ENCODE measurements around the gene UNC80. TPM values are rescaled to one million over a fixed set of nuclear protein-coding genes. Genes with fewer than 3 reads are reported as not detected.

Gene UNC80
- total RNA-seq, 1 experiment from 2014 or later: not detected

DNA sequence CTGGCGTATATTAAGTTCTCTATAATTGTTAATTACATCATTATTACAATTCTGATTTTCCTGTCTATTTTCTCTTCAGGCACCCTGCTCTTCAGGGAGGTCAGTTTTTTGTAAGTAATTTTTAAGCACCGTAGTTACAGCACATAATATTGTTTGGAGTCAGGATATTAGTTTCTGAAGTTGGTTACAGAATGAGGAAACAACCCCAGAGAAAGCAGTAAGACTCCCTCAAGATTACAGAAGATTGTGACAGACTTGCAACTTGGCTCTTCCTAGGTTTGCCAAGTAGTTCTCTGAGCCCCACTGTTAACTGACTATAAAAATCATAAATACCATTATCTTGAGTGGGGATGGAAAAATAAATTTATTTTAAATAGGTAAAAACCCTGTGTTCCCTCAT is 231.7 kb downstream of the UNC80 start:
- no peak for DNase-seq (ENCODE audit: extremely low read depth, low read depth)

DNA sequence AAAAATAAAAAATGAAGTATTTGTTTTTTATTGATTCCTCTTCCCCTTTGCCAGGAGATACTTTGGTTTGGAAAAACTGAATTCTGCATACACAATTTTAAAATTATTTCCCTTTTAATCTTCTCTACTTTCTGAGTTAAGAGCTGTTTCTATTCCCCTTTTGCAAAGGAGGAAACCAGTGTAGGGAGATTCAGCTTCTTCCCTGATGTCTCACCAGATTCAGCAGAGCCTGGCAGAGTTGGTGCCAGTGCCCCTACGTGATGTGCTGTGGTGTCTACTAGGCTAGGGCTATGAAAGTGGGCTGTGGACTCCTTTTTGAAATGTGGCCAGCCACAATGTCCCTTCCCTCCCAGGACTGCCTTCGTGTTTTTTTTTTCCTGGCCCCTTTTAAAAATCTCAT is 233.2 kb downstream of the UNC80 start:
- DNase-seq (ENCODE audit: extremely low read depth, low read depth): no peak

DNA sequence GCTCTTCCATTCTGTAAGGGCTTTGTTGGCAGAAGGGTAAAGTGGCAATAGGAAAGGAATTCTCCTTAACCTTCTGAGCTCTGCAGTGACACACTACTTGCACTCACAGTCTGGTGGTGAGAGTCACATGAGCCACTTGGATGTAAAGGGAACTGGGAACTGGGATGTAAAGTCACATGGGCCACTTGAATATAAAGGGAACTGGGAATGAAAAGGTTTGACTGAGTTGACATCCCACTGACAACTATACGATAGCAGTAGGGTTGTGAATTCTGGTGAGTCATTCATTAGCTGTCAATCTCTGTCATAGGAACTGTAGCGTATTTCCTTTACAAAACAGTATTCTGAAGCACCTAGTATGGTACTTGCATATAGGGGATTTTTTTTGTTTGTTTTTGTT is 236.3 kb downstream of the UNC80 start:
- no peak for DNase-seq (ENCODE audit: extremely low read depth, low read depth)

DNA sequence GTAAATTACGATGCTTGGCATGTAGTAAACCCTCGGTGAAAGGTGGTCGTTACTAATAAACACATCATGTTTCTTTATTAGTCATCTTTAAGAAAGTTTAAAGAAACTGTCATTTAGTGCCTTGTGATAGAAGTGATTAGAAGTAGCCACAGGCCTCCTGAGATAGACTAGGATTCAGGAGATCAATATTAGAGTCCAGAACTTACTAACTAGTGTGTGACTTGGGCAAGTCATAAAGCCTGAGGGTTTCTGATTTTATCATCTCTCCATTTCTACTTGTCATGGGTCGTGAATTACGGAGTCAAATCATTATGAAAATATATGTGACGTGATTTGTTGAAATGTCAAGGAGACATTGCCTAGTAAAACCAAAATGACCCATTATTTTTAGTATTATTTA is 237.5 kb downstream of the UNC80 start:
- no peak for DNase-seq (ENCODE audit: extremely low read depth, low read depth)

DNA sequence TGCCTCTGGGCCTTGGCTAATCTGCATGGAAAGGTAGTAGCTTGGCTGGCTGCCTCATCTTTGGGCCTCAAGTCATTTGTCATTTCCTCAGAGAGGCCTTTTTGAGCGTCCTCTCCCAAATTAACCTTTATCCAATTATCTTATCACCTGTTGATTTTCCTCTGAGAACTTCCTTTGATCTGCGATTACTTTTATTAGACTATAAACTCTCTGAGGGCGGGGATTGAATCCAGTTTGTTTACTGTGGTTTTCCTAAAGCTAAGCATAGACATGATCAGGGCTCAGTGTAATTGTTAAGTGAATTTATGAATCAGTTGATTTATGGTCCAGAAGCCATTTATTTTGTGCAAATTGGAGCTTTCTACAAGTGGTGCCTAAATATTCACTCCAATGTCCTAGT is 238.3 kb downstream of the UNC80 start:
- no peak for DNase-seq (ENCODE audit: extremely low read depth, low read depth)

DNA sequence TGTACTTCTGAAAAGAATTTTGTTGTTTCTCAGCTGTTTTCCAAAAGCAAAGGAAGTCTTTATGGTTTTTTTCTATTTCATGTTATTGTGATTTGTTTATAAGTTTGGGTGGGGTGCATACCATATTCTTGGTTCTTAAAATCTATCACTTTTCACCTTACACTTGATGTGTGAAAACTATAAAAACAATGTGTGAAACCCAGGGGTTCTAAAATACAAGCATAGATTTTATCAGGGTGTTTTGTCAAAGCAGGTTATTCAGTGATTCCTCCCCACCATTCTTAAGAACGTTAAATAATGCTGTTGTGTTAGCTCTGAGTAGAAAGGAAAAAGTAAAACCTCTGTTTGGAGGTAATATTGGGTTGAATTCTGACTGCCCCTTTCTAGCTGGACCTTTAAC is 248.5 kb downstream of the UNC80 start:
- no peak for DNase-seq (ENCODE audit: extremely low read depth, low read depth)

DNA sequence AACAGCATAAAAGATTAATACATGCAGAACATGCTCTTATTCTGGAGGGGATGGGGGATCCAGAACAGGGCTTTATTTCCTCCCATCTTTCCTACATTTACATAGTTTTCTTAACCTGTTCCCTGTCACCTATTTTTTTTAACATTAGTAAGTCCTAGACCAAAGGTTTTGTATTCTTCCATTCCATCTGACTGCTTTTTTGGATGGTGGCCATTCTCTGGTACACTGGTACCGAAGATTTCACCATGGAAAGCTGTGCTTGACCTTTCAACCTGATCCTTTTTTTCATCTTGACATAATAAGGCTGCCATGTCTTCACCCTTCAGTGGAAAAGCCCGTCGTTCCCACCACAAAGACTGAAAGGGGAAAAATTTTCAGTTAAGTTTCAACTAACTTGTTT is 251.2 kb downstream of the UNC80 start:
- no peak for DNase-seq (ENCODE audit: extremely low read depth, low read depth)

DNA sequence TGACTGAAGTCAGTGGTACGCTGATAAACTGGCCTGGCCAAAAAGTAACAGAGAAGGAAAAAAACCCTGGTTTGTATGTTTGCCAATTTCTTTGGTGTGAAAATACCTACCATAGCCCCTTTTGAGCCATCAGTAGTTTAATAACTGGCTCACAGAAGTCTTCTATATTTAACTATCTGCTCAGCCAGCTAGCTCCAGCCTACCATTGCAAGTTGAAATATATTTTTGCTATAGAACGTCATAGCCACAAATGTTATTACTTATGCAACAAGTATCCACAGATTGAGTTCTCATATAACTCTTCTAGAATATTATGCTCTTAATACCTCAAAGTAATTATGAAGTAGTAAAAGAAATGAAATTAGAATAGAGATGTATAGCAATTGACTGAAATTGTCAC is 256.0 kb downstream of the UNC80 start:
- no peak for DNase-seq (ENCODE audit: extremely low read depth, low read depth)

DNA sequence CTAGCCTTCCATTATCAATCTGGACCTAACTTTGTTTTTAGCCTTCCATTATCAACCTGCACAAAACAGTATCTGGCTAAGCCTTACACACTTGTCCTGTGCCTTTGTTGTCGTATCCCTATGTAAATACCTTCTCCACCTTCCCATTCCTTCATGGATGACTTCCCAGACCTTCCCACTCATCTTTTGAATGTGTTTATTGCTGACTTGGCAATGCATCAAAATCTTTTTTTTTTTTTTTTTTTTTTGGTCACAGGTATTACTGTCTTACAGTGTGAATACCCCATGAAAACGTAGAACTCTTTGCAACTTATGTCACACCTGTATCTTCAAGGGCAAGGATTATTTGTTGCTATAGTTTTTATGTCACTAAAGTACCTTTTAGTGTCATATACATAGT is 256.5 kb downstream of the UNC80 start:
- no peak for DNase-seq (ENCODE audit: extremely low read depth, low read depth)

DNA sequence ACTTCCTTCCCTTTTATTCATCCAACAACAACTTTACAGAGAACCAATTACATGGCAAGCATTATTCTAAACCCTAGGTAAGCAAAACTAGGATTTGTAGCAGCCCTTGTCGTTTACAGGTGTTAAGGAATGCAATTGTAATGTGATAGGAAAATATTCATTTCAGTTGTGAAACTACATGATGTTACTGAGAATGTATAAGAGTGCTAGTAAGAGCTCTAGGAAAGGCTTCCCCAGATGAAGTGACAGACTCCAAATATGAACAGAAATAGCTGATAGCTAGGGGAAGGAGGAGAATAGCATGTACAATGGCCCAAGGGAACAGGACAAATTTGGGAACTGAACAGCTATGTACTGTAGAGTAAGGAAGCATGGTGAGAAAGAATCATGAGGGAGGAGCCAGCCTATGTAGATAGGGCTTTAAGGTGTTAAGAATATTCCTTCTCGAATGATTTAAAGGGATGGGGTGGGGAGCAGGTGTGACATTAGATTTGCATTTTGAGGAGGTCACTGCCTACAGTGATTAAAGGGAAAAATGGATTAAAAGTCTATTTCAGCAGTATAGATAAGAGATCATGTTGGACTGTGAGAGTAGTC is 262.6 kb downstream of the UNC80 start:
- no peak for DNase-seq (ENCODE audit: extremely low read depth, low read depth)

DNA sequence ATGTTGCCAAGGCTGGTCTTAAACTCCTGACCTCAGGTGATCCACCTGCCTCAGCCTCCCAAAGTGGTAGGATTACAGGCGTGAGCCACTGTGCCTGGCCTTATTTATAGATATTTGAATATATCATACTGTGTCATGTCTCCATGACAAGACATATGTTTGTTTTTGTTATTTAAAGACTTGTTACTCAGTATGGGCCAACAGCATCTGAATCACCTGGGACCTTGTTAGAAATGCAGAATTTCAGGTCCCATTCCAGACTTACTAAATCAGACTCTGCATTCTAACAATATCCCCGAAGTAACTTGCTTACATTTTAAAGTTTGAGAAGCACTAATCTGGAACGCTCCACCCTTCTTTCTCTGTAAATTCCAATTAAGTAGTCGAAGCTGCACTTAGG is 264.0 kb downstream of the UNC80 start:
- no peak for DNase-seq (ENCODE audit: extremely low read depth, low read depth)

DNA sequence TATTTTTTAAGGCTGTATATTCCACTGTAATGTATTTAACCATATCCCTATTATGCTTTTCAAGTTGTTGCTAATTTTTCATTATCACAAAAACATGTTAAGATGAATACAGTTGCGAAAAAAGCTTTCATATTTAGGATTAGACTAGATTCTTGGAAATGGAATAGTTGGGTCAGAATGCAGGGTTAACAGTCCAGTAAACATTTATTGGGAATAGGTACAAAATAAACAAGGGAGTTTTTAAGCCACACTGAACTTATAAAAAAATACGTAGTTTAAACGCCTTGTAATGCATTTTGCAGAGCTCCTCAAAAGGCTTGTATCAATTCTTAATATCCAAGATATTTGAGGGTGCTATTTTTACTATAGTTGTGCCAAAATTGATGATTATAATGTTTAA is 266.4 kb downstream of the UNC80 start:
- no peak for DNase-seq (ENCODE audit: extremely low read depth, low read depth)

DNA sequence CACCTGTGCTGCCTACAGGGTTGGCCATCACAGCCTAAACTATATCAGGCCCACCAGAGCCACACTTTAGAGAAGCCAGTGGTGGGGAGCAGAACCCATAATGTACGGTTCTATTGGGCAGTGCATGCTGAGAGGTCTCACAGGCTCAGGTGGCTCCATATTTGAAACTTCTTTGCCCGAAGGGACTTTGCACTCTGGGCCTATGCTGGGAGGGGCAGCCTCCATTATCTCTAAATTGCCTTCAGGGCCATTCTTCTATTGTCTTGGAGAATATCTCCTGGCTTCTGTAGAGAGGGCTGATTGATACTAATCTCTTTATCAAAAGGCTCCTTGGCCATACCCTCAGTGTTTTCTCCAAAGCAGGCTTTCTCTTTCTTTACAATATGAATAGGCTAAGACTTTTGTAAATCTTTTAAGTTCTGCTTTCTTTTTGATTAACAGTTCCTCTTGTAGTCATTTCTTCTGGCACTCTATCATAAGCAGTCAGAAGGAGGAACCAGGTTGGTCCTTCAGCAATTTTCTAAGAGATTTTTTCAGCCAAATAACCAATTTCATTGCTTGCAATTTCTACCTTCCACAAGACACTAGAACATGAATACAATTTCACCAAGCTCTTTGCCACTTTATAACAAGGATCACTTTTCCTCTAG is 275.3 kb downstream of the UNC80 start:
- no peak for DNase-seq (ENCODE audit: extremely low read depth, low read depth)

Small RNAs within 50 kb of the gene (small RNA-seq; reads per million reads assigned to genes)
- gene RNA5SP118: 0 reads per million in 2 experiments

Other genes starting within 250 kb of the UNC80 start
- 77.7 and 87.3 TPM in 2 replicates for gene RPE, start 230.8 kb downstream of the UNC80 start, total RNA-seq (2014; rRNA removed; shearing (Covaris generic))

Data from NCI-H460 (cell line).